Parathyroid adenoma (tissue), 2 donors: ENCODE measurements around the gene PPBP.
"Not testable (repeated sequence)": the region's sequence is repeated elsewhere in the genome, so short reads cannot be mapped to it uniquely, and the experiment has no call there.

Experiments
- H2AFZ ChIP-seq: fragments of 300-600 bp; sonication (generic); one replicate; pipeline ENCODE4 v1.7.0; 2017; ENCODE audit warnings: antibody characterized with exemption, mild to moderate bottlenecking
- H3K27ac ChIP-seq: fragments of 300-600 bp; sonication (generic); one replicate; pipeline ENCODE4 v1.7.0; 2017
- H3K27me3 ChIP-seq: fragments of 300-600 bp; sonication (generic); one replicate; pipeline ENCODE4 v1.7.0; 2017; ENCODE audit warnings: low read length; ENCODE audit not compliant: control insufficient read depth, insufficient read depth
- H3K36me3 ChIP-seq: fragments of 300-600 bp; sonication (generic); one replicate; pipeline ENCODE4 v1.7.0; 2017; ENCODE audit warnings: low read length; ENCODE audit not compliant: control insufficient read depth, insufficient read depth
- H3K4me1 ChIP-seq: fragments of 300-600 bp; sonication (generic); one replicate; pipeline ENCODE4 v1.7.0; 2017; ENCODE audit warnings: control low read depth
- H3K4me2 ChIP-seq: fragments of 300-600 bp; sonication (generic); one replicate; pipeline ENCODE4 v1.7.0; 2017; ENCODE audit warnings: low read length
- H3K4me3 ChIP-seq: fragments of 300-600 bp; sonication (generic); one replicate; pipeline ENCODE4 v1.7.0; 2017; ENCODE audit warnings: low read depth, low read length
- H3K79me2 ChIP-seq: fragments of 300-600 bp; sonication (generic); one replicate; pipeline ENCODE4 v1.7.0; 2017; ENCODE audit warnings: control low read depth
- H3K9ac ChIP-seq: fragments of 300-600 bp; sonication (generic); one replicate; pipeline ENCODE4 v1.7.0; 2017; ENCODE audit warnings: mild to moderate bottlenecking
- H3K9me3 ChIP-seq: fragments of 300-600 bp; sonication (generic); one replicate; pipeline ENCODE4 v1.7.0; 2017; ENCODE audit warnings: low read length; ENCODE audit not compliant: control insufficient read depth
- TF ChIP-seq, protein P1 (sequence below): fragments of 300-600 bp; sonication (generic); IDR thresholded peaks from one replicate; pipeline ENCODE4 v1.7.0; 2017; ENCODE audit warnings: antibody characterized with exemption, mild to moderate bottlenecking
- donor health status: primary hyperparathyroidism.

Gene PPBP

GRCh38 chr4:73984736-73985527 is 3.1 kb downstream of the PPBP start:
- Histone ChIP-seq H3K27ac (no peak overlapping the region), H3K4me2 (no peak overlapping the region), H3K27me3 (no peaks in the 10 kb centered on the region), H3K4me1 (no peaks in the 10 kb centered on the region), H2AFZ (no peak overlapping the region), H3K9ac (no peak overlapping the region), H3K36me3 (no peaks in the 10 kb centered on the region), H3K4me3 (no peak overlapping the region), H3K9me3 (no peaks in the 10 kb centered on the region), H3K79me2 (no peaks in the 10 kb centered on the region)
- TF ChIP-seq, protein P1, sequence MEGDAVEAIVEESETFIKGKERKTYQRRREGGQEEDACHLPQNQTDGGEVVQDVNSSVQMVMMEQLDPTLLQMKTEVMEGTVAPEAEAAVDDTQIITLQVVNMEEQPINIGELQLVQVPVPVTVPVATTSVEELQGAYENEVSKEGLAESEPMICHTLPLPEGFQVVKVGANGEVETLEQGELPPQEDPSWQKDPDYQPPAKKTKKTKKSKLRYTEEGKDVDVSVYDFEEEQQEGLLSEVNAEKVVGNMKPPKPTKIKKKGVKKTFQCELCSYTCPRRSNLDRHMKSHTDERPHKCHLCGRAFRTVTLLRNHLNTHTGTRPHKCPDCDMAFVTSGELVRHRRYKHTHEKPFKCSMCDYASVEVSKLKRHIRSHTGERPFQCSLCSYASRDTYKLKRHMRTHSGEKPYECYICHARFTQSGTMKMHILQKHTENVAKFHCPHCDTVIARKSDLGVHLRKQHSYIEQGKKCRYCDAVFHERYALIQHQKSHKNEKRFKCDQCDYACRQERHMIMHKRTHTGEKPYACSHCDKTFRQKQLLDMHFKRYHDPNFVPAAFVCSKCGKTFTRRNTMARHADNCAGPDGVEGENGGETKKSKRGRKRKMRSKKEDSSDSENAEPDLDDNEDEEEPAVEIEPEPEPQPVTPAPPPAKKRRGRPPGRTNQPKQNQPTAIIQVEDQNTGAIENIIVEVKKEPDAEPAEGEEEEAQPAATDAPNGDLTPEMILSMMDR: no peak

DNA sequence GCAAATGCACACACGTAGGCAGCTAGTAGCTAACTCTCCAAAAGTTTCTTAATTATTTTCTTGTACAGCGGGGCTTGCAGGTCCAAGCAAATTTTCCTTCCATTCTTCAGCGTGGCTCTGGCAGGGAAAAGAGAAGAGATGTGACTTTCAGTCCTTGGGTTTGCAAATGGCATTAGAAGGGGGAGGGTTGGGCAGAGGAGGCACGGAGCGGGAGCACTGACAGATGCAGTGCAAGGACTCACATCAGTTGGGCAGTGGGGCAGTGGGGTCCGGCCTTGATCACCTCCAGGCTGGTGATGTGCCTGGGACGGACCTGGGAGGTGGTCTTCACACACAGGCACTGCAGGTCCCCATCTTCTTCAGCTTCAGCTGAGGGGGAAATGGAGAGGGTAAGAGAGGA is 6.8 kb downstream of the PPBP start:
- H3K4me3 ChIP-seq, H2AFZ ChIP-seq, H3K9me3 ChIP-seq, H3K9ac ChIP-seq, H3K4me1 ChIP-seq, H3K27me3 ChIP-seq, H3K79me2 ChIP-seq, H3K36me3 ChIP-seq, H3K4me2 ChIP-seq, H3K27ac ChIP-seq: not testable (repeated sequence)

GRCh38 chr4:73979407-73979957 is 8.5 kb downstream of the PPBP start:
- Histone ChIP-seq H3K9ac (no peak overlapping the region), H3K79me2 (no peaks in the 10 kb centered on the region), H2AFZ (no peak overlapping the region), H3K27me3 (no peaks in the 10 kb centered on the region), H3K4me3 (no peak overlapping the region), H3K4me2 (no peak overlapping the region), H3K9me3 (no peaks in the 10 kb centered on the region), H3K27ac (no peak overlapping the region), H3K36me3 (no peaks in the 10 kb centered on the region), H3K4me1 (no peaks in the 10 kb centered on the region)
- TF ChIP-seq, protein P1: no peak

DNA sequence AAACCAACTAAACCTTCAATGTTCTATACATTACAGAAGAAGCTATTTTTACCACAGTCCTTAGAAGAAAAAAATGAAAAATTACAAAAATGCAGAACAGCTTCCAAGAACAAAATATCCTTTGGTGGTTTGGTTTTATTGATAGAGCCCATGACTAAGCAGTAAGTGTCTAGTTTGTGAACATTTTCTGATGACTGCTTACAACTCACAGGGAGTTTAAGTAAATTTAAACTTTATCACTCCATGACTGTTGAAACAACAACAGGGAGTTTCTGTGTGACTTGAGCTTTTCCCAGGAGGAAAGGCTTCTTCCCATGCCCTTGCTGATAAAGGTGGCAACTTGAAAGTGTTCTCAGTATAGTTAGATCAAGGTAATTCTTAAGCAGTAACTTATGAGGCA is 9.1 kb downstream of the PPBP start:
- H3K36me3 ChIP-seq: no peaks in the 10 kb centered on the region
- H3K4me1 ChIP-seq: no peaks in the 10 kb centered on the region
- H3K79me2 ChIP-seq: no peaks in the 10 kb centered on the region
- no peak overlapping the region for H3K4me2 ChIP-seq
- no peak overlapping the region for H3K27ac ChIP-seq
- TF ChIP-seq, protein P1: no peak
- H3K4me3 ChIP-seq: no peak overlapping the region
- H2AFZ ChIP-seq: no peak overlapping the region
- no peak overlapping the region for H3K9ac ChIP-seq
- H3K27me3 ChIP-seq: no peaks in the 10 kb centered on the region
- no peaks in the 10 kb centered on the region for H3K9me3 ChIP-seq

- Histone ChIP-seq H3K4me2 (no peak overlapping the region), H3K9me3 (no peaks in the 10 kb centered on the region), H3K4me1 (no peaks in the 10 kb centered on the region), H3K9ac (no peak overlapping the region), H3K36me3 (no peaks in the 10 kb centered on the region), H3K79me2 (no peaks in the 10 kb centered on the region), H3K27me3 (no peaks in the 10 kb centered on the region), H3K27ac (no peak overlapping the region), H3K4me3 (no peak overlapping the region), H2AFZ (no peak overlapping the region)
- TF ChIP-seq, protein P1: no peak
Measured at GRCh38 chr4:73976716-73977115, 11.3 kb downstream of the PPBP start.
